K562 (cell line): ENCODE results near the gene ANKRD30A. TPM values are rescaled to one million over a fixed set of nuclear protein-coding genes. Genes with fewer than 3 reads are reported as not detected.

ENCODE experiments used
- ATAC-seq: fragments of 200-7000 bp; cut with Tn5 transposase; 3 replicates; pipeline ENCODE4 v1.9.1; 2020; ENCODE audit warnings: moderate library complexity
- BruUV-seq: library from RNA; stranded (reverse); fragments of 400-500 nt; replicated peaks from 2 replicates; lab custom pipeline; 2021; lab: Mats Ljungman, UMichigan
- CTCF ChIA-PET: fragments of 300-600 bp; formaldehyde crosslinking; extraction: SDS; loops from one replicate; lab custom pipeline; 2021; ENCODE audit warnings: low intra/inter-chr PET ratio; lab: Yijun Ruan, JAX
- POLR2A ChIA-PET: fragments of 300-600, 350-650 bp; sonication (Branson Sonifier 250); formaldehyde crosslinking; extraction: SDS; loops from one replicate; lab custom pipeline; 2021; ENCODE audit warnings: antibody characterized with exemption, inconsistent platforms; lab: Yijun Ruan, JAX
- DNase-seq, 4 experiments: peaks; one replicate each; pipeline versions ENCODE4 v3.0.0 to v3.0.0-alpha.2; 2011 to 2018; ENCODE audit warnings: low spot score in 3 of 4, mixed read lengths in 3 of 4; ENCODE audit errors: extremely low read depth in 1 of 4
- FAIRE-seq: peaks from 2 replicates; lab custom pipeline; 2011; peaks lifted over from hg19 to GRCh38; lab: Jason Lieb, UNC
- H2AFZ ChIP-seq: 2 replicates; pipeline ENCODE4 v1.6.0; 2011; ENCODE audit warnings: low read depth, low read length, control low read depth, inconsistent platforms
- H3K27ac ChIP-seq: fragments of 200-600 bp; 3 replicates; pipeline ENCODE4 v1.8.0; 2011; ENCODE audit warnings: low read depth, mild to moderate bottlenecking, control low read depth, inconsistent platforms, low read length, moderate library complexity, mixed read lengths; ENCODE audit errors: extremely low read depth
- H3K27me3 ChIP-seq, 2 experiments: fragments of 300-600 bp in 1 of 2; 2 replicates in 1 of 2; 3 replicates in 1 of 2; pipeline versions ENCODE4 v1.6.0 to v1.8.0; 2011; ENCODE audit warnings: inconsistent platforms in 2 of 2, low read length in 2 of 2, mild to moderate bottlenecking in 1 of 2, mixed read lengths in 1 of 2, moderate library complexity in 1 of 2; ENCODE audit not compliant: control insufficient read depth in 2 of 2, insufficient read depth in 2 of 2
- H3K36me3 ChIP-seq: fragments of 300-600 bp; 3 replicates; pipeline ENCODE4 v1.8.0; 2011; ENCODE audit warnings: mild to moderate bottlenecking, low read length, inconsistent platforms; ENCODE audit not compliant: control insufficient read depth, insufficient read depth
- H3K4me1 ChIP-seq, 2 experiments: fragments of 200-600 bp in 1 of 2; replicated peaks in 1 of 2; 2 replicates in 1 of 2; 3 replicates in 1 of 2; pipeline versions ENCODE4 v1.5.1 to v1.8.0; 2011; ENCODE audit warnings: inconsistent platforms in 2 of 2, low read length in 2 of 2, mild to moderate bottlenecking in 1 of 2, mixed read lengths in 1 of 2, moderate library complexity in 1 of 2; ENCODE audit not compliant: control insufficient read depth in 2 of 2, insufficient read depth in 2 of 2
- H3K4me2 ChIP-seq: 2 replicates; pipeline ENCODE4 v1.6.1; 2011; ENCODE audit warnings: low read length, control low read depth, inconsistent platforms, mixed read lengths; ENCODE audit not compliant: insufficient read depth
- H3K4me3 ChIP-seq: fragments of 200-600 bp; sonication (generic), shearing (Covaris generic); 2 replicates; pipeline ENCODE4 v1.5.1; 2016; ENCODE audit warnings: control low read depth, inconsistent platforms
- H3K79me2 ChIP-seq: fragments of 200-600 bp; 3 replicates; pipeline ENCODE4 v1.8.0; 2011; ENCODE audit warnings: low read length, inconsistent platforms; ENCODE audit not compliant: control insufficient read depth, insufficient read depth
- H3K9ac ChIP-seq, 2 experiments: 2 replicates each; pipeline versions ENCODE4 v1.6.0 to v1.6.1; 2011; ENCODE audit warnings: low read depth in 2 of 2, low read length in 2 of 2, control low read depth in 1 of 2, inconsistent platforms in 1 of 2, mild to moderate bottlenecking in 1 of 2, mixed read lengths in 1 of 2; ENCODE audit not compliant: insufficient read depth in 1 of 2
- H3K9me1 ChIP-seq: one replicate; pipeline ENCODE4 v1.6.0; 2011; ENCODE audit warnings: inconsistent platforms, mild to moderate bottlenecking, low read length, moderate library complexity; ENCODE audit not compliant: control insufficient read depth, insufficient read depth
- H3K9me3 ChIP-seq: replicated peaks from 2 replicates; pipeline ENCODE4 v1.5.1; 2011; ENCODE audit warnings: low read depth, low read length, inconsistent platforms; ENCODE audit not compliant: control insufficient read depth, insufficient read depth
- H4K20me1 ChIP-seq: replicated peaks from 2 replicates; pipeline ENCODE4 v1.6.1; 2011; ENCODE audit warnings: low read length, inconsistent platforms, mixed read lengths; ENCODE audit not compliant: control insufficient read depth, insufficient read depth
- ASH1L ChIP-seq: fragments of 450-650 bp; IDR thresholded peaks from 2 replicates; pipeline ENCODE4 v1.6.1; 2018; ENCODE audit warnings: borderline replicate concordance, mild to moderate bottlenecking, low read depth; ENCODE audit not compliant: partially characterized antibody
- FIP1L1 ChIP-seq: fragments of 200-400 bp; formaldehyde crosslinking; IDR thresholded peaks from 2 replicates; pipeline ENCODE4 v1.6.1; 2018; ENCODE audit warnings: mild to moderate bottlenecking, low read depth, low read length; ENCODE audit not compliant: poor library complexity, severe bottlenecking
- FOXM1 ChIP-seq, 2 experiments: fragments of 450-650 bp in 1 of 2; sonication (generic) in 1 of 2; formaldehyde crosslinking in 1 of 2; IDR thresholded peaks; 2 replicates each; pipeline versions ENCODE4 v1.6.1 to v1.9.0; 2017 to 2022; ENCODE audit warnings: low read depth in 2 of 2, mild to moderate bottlenecking in 2 of 2, missing genetic modification reagents in 1 of 2, moderate library complexity in 1 of 2
- HLTF ChIP-seq: fragments of 450-650 bp; IDR thresholded peaks from 2 replicates; pipeline ENCODE4 v1.6.1; 2016
- KDM5B ChIP-seq: fragments of 200-600 bp; sonication (generic); IDR thresholded peaks from 2 replicates; pipeline ENCODE4 v1.6.1; 2012; ENCODE audit warnings: low read depth, mild to moderate bottlenecking, moderate library complexity, low read length, control low read depth, inconsistent platforms; ENCODE audit not compliant: insufficient replicate concordance
- KHSRP ChIP-seq: fragments of 450-650 bp; IDR thresholded peaks from 2 replicates; pipeline ENCODE4 v1.6.1; 2017
- PRMT5 ChIP-seq: sonication (generic); formaldehyde crosslinking; IDR thresholded peaks from 2 replicates; pipeline ENCODE4 v1.5.0; 2020; ENCODE audit warnings: missing genetic modification reagents
- RCOR1 ChIP-seq, 2 experiments: IDR thresholded peaks; 2 replicates each; pipeline ENCODE4 v1.6.1; 2012; ENCODE audit warnings: low read depth in 2 of 2, low read length in 2 of 2, borderline replicate concordance in 1 of 2, improper control_type of control experiment in 1 of 2
- SIN3B ChIP-seq: fragments of 450-650 bp; IDR thresholded peaks from 2 replicates; pipeline ENCODE4 v1.6.1; 2017; ENCODE audit warnings: low read depth, mild to moderate bottlenecking, moderate library complexity
- ZFP36 ChIP-seq: fragments of 150-350 bp; IDR thresholded peaks from 2 replicates; pipeline ENCODE4 v1.6.1; 2018; ENCODE audit warnings: low read length, low read depth; ENCODE audit not compliant: partially characterized antibody
- ZNF717 ChIP-seq: fragments of 250-450 bp; sonication (Bioruptor Pico); IDR thresholded peaks from 2 replicates; pipeline ENCODE4 v1.5.0; 2021
- ZNF764 ChIP-seq: fragments of 250-450 bp; sonication (Bioruptor Pico); IDR thresholded peaks from 2 replicates; pipeline ENCODE4 v1.4.0; 2020; ENCODE audit warnings: low read depth, mild to moderate bottlenecking, moderate library complexity
- WGBS: fragments of 100-300 bp; shearing (Covaris generic); methylation state at CpG from one replicate; pipeline ENCODE4 v1.1.6; 2016; ENCODE audit warnings: low coverage, mixed read lengths; ENCODE audit not compliant: insufficient coverage; ENCODE audit errors: missing lambda C conversion rate; 5-methylcytosine and 5-hydroxymethylcytosine counted together
- in situ Hi-C: fragments of 300-500 bp; cut with MboI; formaldehyde crosslinking; loops from 4 replicates; pipeline ENCODE4 v1.15.0; 2018; ENCODE audit warnings: inconsistent platforms, mixed read lengths
- intact Hi-C: fragments of 100-400 bp; cut with micrococcal nuclease; formaldehyde crosslinking; loops from 2 replicates; pipeline ENCODE4 v1.14.2; 2022
- polyA plus RNA-seq, 8 experiments: library from polyadenylated mRNA; depleted of rRNA in 4 of 8; stranded (reverse) in 5 of 8; unstranded in 3 of 8; fragments of >200 nt; fragmentation: Nextera tagmentation in 2 of 8; fragmentation: Illumina TruSeq in 1 of 8; extraction: Ambion mirVana in 2 of 8; extraction: Trizol in 1 of 8; gene quantifications; 2 replicates each; pipeline versions ENCODE4 v1.2.1 to v1.2.3, GENCODE V29; 2011 to 2014; ENCODE audit warnings: inconsistent platforms in 1 of 8, missing spikeins in 1 of 8
- total RNA-seq, 7 experiments: library from RNA; depleted of rRNA in 6 of 7; stranded (reverse); fragments of >200 nt in 6 of 7; fragmentation: Illumina TruSeq in 2 of 7; extraction: Trizol in 2 of 7; gene quantifications; 2 replicates each; pipeline versions ENCODE4 v1.2.1 to v1.2.3, GENCODE V29; 2011 to 2021; ENCODE audit warnings: low replicate concordance in 1 of 7
- TF ChIP-seq, protein P1 (sequence below): fragments of 250-450 bp; sonication (Bioruptor Pico); IDR thresholded peaks from 2 replicates; pipeline ENCODE4 v1.5.0; 2021
- TF ChIP-seq, protein P2 (sequence below): IDR thresholded peaks from 2 replicates; pipeline ENCODE4 v1.6.1; 2011; ENCODE audit not compliant: insufficient read length; ENCODE audit errors: extremely low read depth

Gene ANKRD30A
- total and polyA plus RNA-seq, 9 of the 15 experiments (the other 6 are each of a cell fraction or from before 2014, with no cell fraction given) = 0.04 to 0.09 (median 0.07) TPM; not detected in 6

- DNase-seq (no peak), ATAC-seq (no peak), FAIRE-seq (no peak)
- ChIA-PET POLR2A (interaction anchor here (0.7 kb wide), 1 partner anchor 32 kb away, joined by 3 read pairs; no protein-coding TSS in a partner anchor), CTCF (no interaction called here)
- no TSS peak for BruUV-seq
- H3K9ac ChIP-seq = no peak overlapping the region
- no peaks in the 10 kb centered on the region for H3K9me3 ChIP-seq
- no peak overlapping the region for H3K4me2 ChIP-seq
- in situ Hi-C loops = no loop called here
- H3K27ac ChIP-seq = no peak overlapping the region
- no peaks in the 10 kb centered on the region for H3K9me1 ChIP-seq
- no peaks in the 10 kb centered on the region for H3K4me1 ChIP-seq
- no peaks in the 10 kb centered on the region for H4K20me1 ChIP-seq
- 5% methylated on average over 3 of the region's 3 CpGs for WGBS
- H3K27me3 ChIP-seq = no peaks in the 10 kb centered on the region
- intact Hi-C loops = no loop called here
- H3K79me2 ChIP-seq = no peaks in the 10 kb centered on the region
- H3K36me3 ChIP-seq = no peaks in the 10 kb centered on the region
- H2AFZ ChIP-seq = no peak overlapping the region
- TF ChIP-seq ZNF764 (CRISPR knock-in tag) (no peak), ZNF717 (no peak), ASH1L (no peak)
- H3K4me3 ChIP-seq = no peak overlapping the region
Measured at GRCh38 chr10:37401225-37401624, 275.8 kb downstream of the ANKRD30A start.

- BruUV-seq = no TSS peak
- Histone ChIP-seq H3K4me3 (no peak overlapping the region), H3K4me1 (no peaks in the 10 kb centered on the region), H3K27ac (no peak overlapping the region), H4K20me1 (no peaks in the 10 kb centered on the region), H3K27me3 (no peaks in the 10 kb centered on the region), H3K4me2 (no peak overlapping the region), H3K9ac (no peak overlapping the region), H3K36me3 (no peaks in the 10 kb centered on the region), H3K9me3 (no peaks in the 10 kb centered on the region), H3K9me1 (no peaks in the 10 kb centered on the region), H3K79me2 (no peaks in the 10 kb centered on the region), H2AFZ (no peak overlapping the region)
- DNase-seq (no peak), ATAC-seq (no peak), FAIRE-seq (no peak)
- in situ Hi-C loops = no loop called here
- intact Hi-C loops = no loop called here
- CTCF ChIA-PET = no interaction called here
- POLR2A ChIA-PET = no interaction called here
- 0% methylated on average over 2 of the region's 2 CpGs for WGBS
- no peak for TF ChIP-seq ZFP36
- no peak for TF ChIP-seq SIN3B
- TF ChIP-seq FOXM1 (IDR thresholded peaks at IDR 0.05; ENCODE audit: low read depth) = no peak
- TF ChIP-seq FOXM1 (CRISPR knock-in tag; IDR thresholded peaks at IDR 0.05; ENCODE audit: low read depth) = no peak
- no peak for TF ChIP-seq FIP1L1
- TF ChIP-seq, protein P1, sequence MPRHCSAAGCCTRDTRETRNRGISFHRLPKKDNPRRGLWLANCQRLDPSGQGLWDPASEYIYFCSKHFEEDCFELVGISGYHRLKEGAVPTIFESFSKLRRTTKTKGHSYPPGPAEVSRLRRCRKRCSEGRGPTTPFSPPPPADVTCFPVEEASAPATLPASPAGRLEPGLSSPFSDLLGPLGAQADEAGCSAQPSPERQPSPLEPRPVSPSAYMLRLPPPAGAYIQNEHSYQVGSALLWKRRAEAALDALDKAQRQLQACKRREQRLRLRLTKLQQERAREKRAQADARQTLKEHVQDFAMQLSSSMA (CRISPR knock-in tag) = no peak
- TF ChIP-seq PRMT5 (CRISPR knock-in tag) = no peak
- no peak for TF ChIP-seq KHSRP
- TF ChIP-seq, protein P2, sequence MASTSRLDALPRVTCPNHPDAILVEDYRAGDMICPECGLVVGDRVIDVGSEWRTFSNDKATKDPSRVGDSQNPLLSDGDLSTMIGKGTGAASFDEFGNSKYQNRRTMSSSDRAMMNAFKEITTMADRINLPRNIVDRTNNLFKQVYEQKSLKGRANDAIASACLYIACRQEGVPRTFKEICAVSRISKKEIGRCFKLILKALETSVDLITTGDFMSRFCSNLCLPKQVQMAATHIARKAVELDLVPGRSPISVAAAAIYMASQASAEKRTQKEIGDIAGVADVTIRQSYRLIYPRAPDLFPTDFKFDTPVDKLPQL = no peak
- no peak for TF ChIP-seq RCOR1 (IDR thresholded peaks at IDR 0.05; ENCODE audit: borderline replicate concordance in 1 of 2, low read depth in 2 of 2, low read length in 2 of 2)
- TF ChIP-seq HLTF = no peak
- no peak for TF ChIP-seq KDM5B
Measured at GRCh38 chr10:37403776-37404175, 278.4 kb downstream of the ANKRD30A start.
